GM12878 (cell line): Measurements from ENCODE around the gene SLC25A30.

ENCODE experiments used
- CTCF ChIP-seq, 3 experiments: IDR thresholded peaks in 2 of 3; conservative IDR thresholded peaks in 1 of 3; 2 replicates each; pipeline ENCODE4 v1.5.1; 2011; ENCODE audit warnings: low read depth in 3 of 3, low read length in 3 of 3, mild to moderate bottlenecking in 3 of 3, control low read depth in 2 of 3, moderate library complexity in 2 of 3, inconsistent platforms in 1 of 3, mixed read lengths in 1 of 3; ENCODE audit not compliant: control insufficient read depth in 2 of 3, insufficient read depth in 1 of 3; ENCODE audit errors: extremely low read depth in 1 of 3
- EZH2 ChIP-seq: IDR thresholded peaks from 2 replicates; pipeline ENCODE4 v1.6.1; 2012; ENCODE audit warnings: low read depth, mild to moderate bottlenecking, control low read depth, inconsistent platforms, low read length, borderline replicate concordance; ENCODE audit not compliant: control insufficient read depth
- POLR2AphosphoS5 ChIP-seq: IDR thresholded peaks from 2 replicates; pipeline ENCODE4 v1.6.1; 2011; ENCODE audit warnings: mild to moderate bottlenecking, low read length, inconsistent platforms
- USF2 ChIP-seq: IDR thresholded peaks from 2 replicates; pipeline ENCODE4 v1.6.1; 2011; ENCODE audit warnings: low read depth, low read length, improper control_type of control experiment, borderline replicate concordance

- TF ChIP-seq CTCF (IDR thresholded peaks at IDR 0.05 in 2 of 3, conservative IDR thresholded peaks at IDR 0.05 in 1 of 3; ENCODE audit: control insufficient read depth in 2 of 3, extremely low read depth in 1 of 3, insufficient read depth in 1 of 3, low read depth in 3 of 3, low read length in 3 of 3) (no peak), USF2 (no peak), EZH2 (no peak), POLR2AphosphoS5 (no peak)
Measured at GRCh38 chr13:45384474-45385174, 33.5 kb downstream of the SLC25A30 start.
